ENCODE results near the gene MEF2A. TPM values are rescaled to one million over a fixed set of nuclear protein-coding genes. Genes with fewer than 3 reads are reported as not detected.

MEF2A gene
- total RNA-seq, 3 donors from 2014 or later: 33.5 to 61.7 (median 34.7) TPM

DNA sequence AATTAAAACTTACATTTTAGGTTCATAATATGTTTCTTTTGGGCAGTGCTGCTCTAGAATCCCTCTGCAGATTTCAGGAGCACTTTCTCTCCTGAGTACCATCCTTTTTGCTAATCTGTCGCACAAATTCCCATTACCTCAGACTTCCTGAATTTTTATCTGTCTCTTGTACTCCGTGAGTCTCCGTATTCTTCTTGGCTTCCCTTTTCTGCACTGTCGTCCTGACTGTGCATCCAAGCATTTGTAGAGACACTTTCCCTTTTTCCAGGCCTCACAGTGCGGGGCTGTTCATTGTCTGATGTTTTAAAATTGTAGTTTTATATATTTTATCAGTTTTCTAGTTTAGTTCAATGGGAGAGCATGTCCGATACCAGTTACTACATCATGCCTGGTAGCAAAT is 27.3 kb downstream of the MEF2A start:
- DNase-seq (no peak), ATAC-seq (no peak)
- Histone ChIP-seq H3K36me3 (ENCODE audit: low read depth) (no peaks in the 10 kb centered on the region), H3K4me3 (no peak overlapping the region), H3K4me1 (ENCODE audit: low read depth) (peaks cover 7% of the 10 kb centered on the region), H3K9me3 (peaks cover 4% of the 10 kb centered on the region)
- TF ChIP-seq, protein P1, sequence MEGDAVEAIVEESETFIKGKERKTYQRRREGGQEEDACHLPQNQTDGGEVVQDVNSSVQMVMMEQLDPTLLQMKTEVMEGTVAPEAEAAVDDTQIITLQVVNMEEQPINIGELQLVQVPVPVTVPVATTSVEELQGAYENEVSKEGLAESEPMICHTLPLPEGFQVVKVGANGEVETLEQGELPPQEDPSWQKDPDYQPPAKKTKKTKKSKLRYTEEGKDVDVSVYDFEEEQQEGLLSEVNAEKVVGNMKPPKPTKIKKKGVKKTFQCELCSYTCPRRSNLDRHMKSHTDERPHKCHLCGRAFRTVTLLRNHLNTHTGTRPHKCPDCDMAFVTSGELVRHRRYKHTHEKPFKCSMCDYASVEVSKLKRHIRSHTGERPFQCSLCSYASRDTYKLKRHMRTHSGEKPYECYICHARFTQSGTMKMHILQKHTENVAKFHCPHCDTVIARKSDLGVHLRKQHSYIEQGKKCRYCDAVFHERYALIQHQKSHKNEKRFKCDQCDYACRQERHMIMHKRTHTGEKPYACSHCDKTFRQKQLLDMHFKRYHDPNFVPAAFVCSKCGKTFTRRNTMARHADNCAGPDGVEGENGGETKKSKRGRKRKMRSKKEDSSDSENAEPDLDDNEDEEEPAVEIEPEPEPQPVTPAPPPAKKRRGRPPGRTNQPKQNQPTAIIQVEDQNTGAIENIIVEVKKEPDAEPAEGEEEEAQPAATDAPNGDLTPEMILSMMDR (IDR thresholded peaks at IDR 0.05): no peak
- intact Hi-C loops (cut with DNase I, micrococcal nuclease): no loop called here

DNA sequence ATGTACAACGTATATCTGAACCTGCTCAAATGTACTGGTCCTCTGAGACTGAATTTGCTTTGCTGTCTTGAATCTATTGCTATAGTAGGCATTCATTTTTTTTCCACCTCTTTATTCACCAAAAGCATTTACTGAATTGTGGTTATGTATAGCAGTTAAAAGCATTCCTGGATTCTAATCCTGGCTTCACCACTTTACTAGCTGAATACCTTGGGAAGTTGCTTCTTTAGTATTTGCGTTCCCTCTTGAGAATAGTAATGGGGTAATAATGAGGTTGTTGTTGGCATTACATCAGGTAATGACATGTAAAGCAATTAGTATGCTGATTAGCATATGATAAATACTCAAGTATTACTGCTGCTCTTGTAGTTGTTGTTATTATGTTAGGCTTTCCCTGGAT is 29.1 kb downstream of the MEF2A start:
- Histone ChIP-seq H3K9me3 (peaks cover 4% of the 10 kb centered on the region), H3K36me3 (ENCODE audit: low read depth) (no peaks in the 10 kb centered on the region), H3K4me1 (ENCODE audit: low read depth) (peaks cover 7% of the 10 kb centered on the region), H3K4me3 (no peak overlapping the region)
- TF ChIP-seq, protein P1 (IDR thresholded peaks at IDR 0.05): no peak
- intact Hi-C loops (cut with DNase I, micrococcal nuclease): no loop called here
- DNase-seq (no peak), ATAC-seq (no peak)

DNA sequence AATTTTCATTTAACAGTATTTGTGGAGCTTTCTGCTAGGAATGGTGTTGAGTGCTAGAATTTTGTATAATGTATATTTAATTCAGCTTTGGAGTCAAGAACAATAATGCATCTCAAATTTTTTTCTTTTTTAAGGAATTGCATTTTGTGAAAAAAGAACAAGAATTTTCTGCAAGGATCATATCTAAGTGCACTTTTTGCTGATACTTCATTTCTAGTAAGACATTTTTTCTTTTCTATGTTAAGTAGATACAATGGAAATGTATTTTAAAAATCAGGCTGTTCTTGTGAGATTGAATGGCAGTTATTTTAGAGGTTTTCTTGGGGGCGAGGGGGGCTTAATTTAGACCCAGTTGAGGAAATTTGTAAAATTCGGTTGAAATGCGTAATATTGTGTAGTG is 32.5 kb downstream of the MEF2A start:
- H3K4me3 ChIP-seq: no peak overlapping the region
- H3K9me3 ChIP-seq: peaks cover 4% of the 10 kb centered on the region
- ATAC-seq: no peak
- H3K4me1 ChIP-seq (ENCODE audit: low read depth): no peaks in the 10 kb centered on the region
- no peak for DNase-seq
- intact Hi-C loops (cut with DNase I, micrococcal nuclease): no loop called here
- H3K36me3 ChIP-seq (ENCODE audit: low read depth): no peaks in the 10 kb centered on the region
- TF ChIP-seq, protein P1 (IDR thresholded peaks at IDR 0.05): no peak

DNA sequence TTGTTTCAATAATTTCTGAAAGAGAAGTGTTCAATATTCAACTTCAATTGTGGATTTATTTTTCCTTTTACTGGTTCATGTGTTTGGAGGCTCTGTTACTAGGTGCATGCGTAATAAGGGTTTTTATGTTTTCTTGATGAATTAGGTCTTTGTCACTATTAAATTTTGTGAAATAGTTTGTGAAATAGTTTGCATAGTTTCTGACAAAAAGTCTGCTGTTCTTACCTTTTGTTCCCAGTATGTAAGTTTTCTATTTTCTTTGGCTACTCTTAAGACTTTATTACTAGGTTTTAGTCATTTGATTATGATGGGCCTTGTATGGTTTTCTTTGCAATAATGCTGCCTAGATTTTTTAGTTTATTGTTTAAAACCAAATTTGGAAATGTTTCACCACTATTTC is 38.0 kb downstream of the MEF2A start:
- Histone ChIP-seq H3K9me3 (no peaks in the 10 kb centered on the region), H3K4me3 (no peak overlapping the region), H3K36me3 (ENCODE audit: low read depth) (no peaks in the 10 kb centered on the region), H3K4me1 (ENCODE audit: low read depth) (peaks cover 5% of the 10 kb centered on the region)
- intact Hi-C loops (cut with DNase I, micrococcal nuclease): no loop called here
- ATAC-seq (no peak), DNase-seq (no peak)
- TF ChIP-seq, protein P1 (IDR thresholded peaks at IDR 0.05): no peak

DNA sequence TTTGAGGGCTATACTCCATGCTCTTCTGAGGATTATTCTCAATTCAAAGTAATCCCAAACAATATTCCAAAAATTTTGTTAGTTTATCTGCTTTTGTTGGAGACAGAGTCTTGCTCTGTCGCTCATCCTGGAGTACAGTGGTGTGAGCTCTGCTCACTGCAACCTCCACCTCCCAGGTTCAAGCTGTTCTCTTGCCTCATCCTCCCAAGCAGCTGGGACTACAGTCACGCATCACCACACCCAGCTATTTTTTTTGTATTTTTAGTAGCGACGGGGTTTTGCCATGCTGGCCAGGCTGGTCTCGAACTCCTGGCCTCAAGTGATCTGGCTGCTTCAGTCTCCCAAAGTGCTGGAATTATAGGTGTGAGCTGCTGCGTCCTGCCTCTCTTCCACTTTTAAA is 39.1 kb downstream of the MEF2A start:
- TF ChIP-seq, protein P1 (IDR thresholded peaks at IDR 0.05): no peak
- Histone ChIP-seq H3K9me3 (no peaks in the 10 kb centered on the region), H3K36me3 (ENCODE audit: low read depth) (no peaks in the 10 kb centered on the region), H3K4me3 (no peak overlapping the region), H3K4me1 (ENCODE audit: low read depth) (peaks cover 5% of the 10 kb centered on the region)
- intact Hi-C loops (cut with DNase I, micrococcal nuclease): no loop called here
- ATAC-seq: no peak
- no peak for DNase-seq

DNA sequence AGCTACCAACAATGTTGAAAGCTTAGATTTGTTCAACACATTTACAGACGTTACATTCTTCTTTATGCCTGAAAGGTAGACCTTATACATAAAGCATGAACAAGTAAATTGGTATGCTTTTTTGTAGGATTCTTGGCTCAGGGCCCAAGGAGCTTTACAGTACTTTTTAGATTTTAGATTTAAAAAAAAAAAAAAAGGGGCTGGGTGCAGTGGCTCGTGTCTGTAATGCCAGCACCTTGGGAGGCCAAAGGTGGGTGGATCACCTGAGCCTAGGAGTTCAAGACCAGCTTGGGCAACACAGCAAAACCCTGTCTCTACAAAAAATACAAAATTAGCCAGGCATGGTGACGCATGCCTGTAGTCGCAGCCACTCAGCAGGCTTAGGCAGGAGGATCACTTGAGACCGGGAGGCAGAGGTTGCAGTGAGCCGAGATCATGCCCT is 39.7 kb downstream of the MEF2A start:
- intact Hi-C loops (cut with DNase I, micrococcal nuclease): no loop called here
- Histone ChIP-seq H3K4me3 (no peak overlapping the region), H3K4me1 (ENCODE audit: low read depth) (peaks cover 5% of the 10 kb centered on the region), H3K36me3 (ENCODE audit: low read depth) (no peaks in the 10 kb centered on the region), H3K9me3 (no peaks in the 10 kb centered on the region)
- TF ChIP-seq, protein P1 (IDR thresholded peaks at IDR 0.05): no peak
- DNase-seq: no peak
- no peak for ATAC-seq

All from mucosa of descending colon (tissue), 3 donors.